Spleen (tissue), 11 donors: Measurements from ENCODE around the gene ZC3H18. TPM values are rescaled to one million over a fixed set of nuclear protein-coding genes. Genes with fewer than 3 reads are reported as not detected.

Experiments used
- DNase-seq: peaks from one replicate; pipeline ENCODE4 v3.0.0-alpha.2; 2020
- H3K27ac ChIP-seq, 8 donors: fragments of 200-600 bp; sonication (generic) in 7 of 8; 1 replicate in 4 of 8; 2 replicates in 4 of 8; pipeline versions ENCODE4 v1.5.0 to v1.8.0; 2016 to 2021; ENCODE audit warnings: inconsistent platforms in 4 of 8, mild to moderate bottlenecking in 4 of 8, moderate library complexity in 1 of 8
- H3K27me3 ChIP-seq, 7 donors: fragments of 200-600 bp; sonication (generic) in 6 of 7; replicated peaks in 1 of 7; 1 replicate in 4 of 7; 2 replicates in 3 of 7; pipeline versions ENCODE4 v1.5.0 to v1.8.0; 2016 to 2021; ENCODE audit warnings: inconsistent platforms in 3 of 7, mild to moderate bottlenecking in 1 of 7
- H3K36me3 ChIP-seq, 6 donors: fragments of 200-600 bp; sonication (generic) in 5 of 6; 1 replicate in 4 of 6; 2 replicates in 2 of 6; pipeline versions ENCODE4 v1.5.0 to v1.8.0; 2016 to 2021; ENCODE audit warnings: inconsistent platforms in 2 of 6
- H3K4me1 ChIP-seq, 6 donors: fragments of 200-600 bp; sonication (generic) in 5 of 6; 1 replicate in 3 of 6; 2 replicates in 3 of 6; pipeline versions ENCODE4 v1.5.0 to v1.8.0; 2016 to 2021; ENCODE audit warnings: inconsistent platforms in 3 of 6
- H3K4me3 ChIP-seq, 8 donors: fragments of 200-600 bp; sonication (generic) in 7 of 8; 1 replicate in 4 of 8; 2 replicates in 4 of 8; pipeline versions ENCODE4 v1.5.0 to v1.8.0; 2016 to 2021; ENCODE audit warnings: inconsistent platforms in 4 of 8, mild to moderate bottlenecking in 4 of 8, moderate library complexity in 2 of 8
- H3K9me3 ChIP-seq, 8 donors: fragments of 200-600 bp; sonication (generic) in 7 of 8; 1 replicate in 4 of 8; 2 replicates in 4 of 8; pipeline versions ENCODE4 v1.5.0 to v1.8.0; 2016 to 2021; ENCODE audit warnings: inconsistent platforms in 4 of 8
- CTCF ChIP-seq, 11 experiments: fragments of 200-600 bp in 7 of 11; fragments of 450-650 bp in 4 of 11; sonication (generic) in 4 of 11; IDR thresholded peaks in 8 of 11; conservative IDR thresholded peaks in 3 of 11; 1 replicate in 7 of 11; 2 replicates in 4 of 11; pipeline versions ENCODE4 v1.4.0 to v1.8.0; 2016 to 2021; ENCODE audit warnings: antibody characterized with exemption in 11 of 11, inconsistent platforms in 4 of 11, mild to moderate bottlenecking in 1 of 11
- POLR2A ChIP-seq, 3 donors: fragments of 450-650 bp; IDR thresholded peaks; one replicate each; pipeline ENCODE4 v1.5.1; 2017; ENCODE audit warnings: antibody characterized with exemption in 3 of 3, mild to moderate bottlenecking in 1 of 3
- POLR2AphosphoS5 ChIP-seq, 3 donors: sonication (generic); formaldehyde crosslinking; IDR thresholded peaks; one replicate each; pipeline ENCODE4 v1.5.1; 2017; ENCODE audit warnings: antibody characterized with exemption in 3 of 3
- WGBS, 5 donors: extraction: QIAGEN DNeasy Blood & Tissue Kit in 3 of 5; methylation state at CpG; one replicate each; pipeline versions ENCODE4 v1.1.5 to v1.1.7; 2013 to 2018; 5-methylcytosine and 5-hydroxymethylcytosine counted together
- intact Hi-C: fragments of 100-400 bp; cut with DNase I; formaldehyde crosslinking; loops from one replicate; pipeline ENCODE4 v1.15.0; 2023; ENCODE audit warnings: low total_unique reads
- polyA plus RNA-seq, 3 donors: library from polyadenylated mRNA; stranded (reverse); fragments of 200-250 nt; gene quantifications; one replicate each; pipeline ENCODE4 v1.2.1, GENCODE V29; 2013
- total RNA-seq, 7 donors: library from RNA; depleted of rRNA in 3 of 7; stranded (reverse); fragments of >200 nt in 3 of 7; fragmentation: NEBNext Ultra II Directional in 4 of 7; extraction: Animal tissue kit (Norgen Biotek cat#: 25700) in 4 of 7; gene quantifications; one replicate each; pipeline versions ENCODE4 v1.1.0 to v1.2.1, GENCODE V29; 2016 to 2021
- donor health status: healthy with polysubstance abuse.
- donor health status: DM: no; HTN: no; CAD: no; lungs with moderate emphysema.
- donor health status: DM: no; HTN: no; CAD: no.
- donor health status: Bipolar disorder and iron deficiency.
- donor health status: healthy.
- donor health status: DM: no; HTN: no; CAD: no.
- donor health status: DM: yes; HTN: yes; CAD: no.

Gene ZC3H18
- total and polyA plus RNA-seq, 10 donors, result 18.0 to 65.2 (median 34.7) TPM

- peak overlapping the region in 6 of 8 donors; percentile 83 to 95 (median 89) for H3K27ac ChIP-seq
- peaks cover 0 to 39% (median 7%) of the 10 kb centered on the region in 6 donors for H3K36me3 ChIP-seq
- peak; percentile 90 for DNase-seq
- H3K9me3 ChIP-seq, result no peaks in the 10 kb centered on the region
- H3K4me3 ChIP-seq, result peak overlapping the region; percentile 14 to 86 (median 62)
- 15 to 55% (median 31%) methylated on average over 8 to 65 of the region's 65 CpGs for WGBS, 5 donors
- intact Hi-C loops, result no loop called here
- no peak for TF ChIP-seq POLR2A (IDR thresholded peaks at IDR 0.05)
- TF ChIP-seq CTCF (IDR thresholded peaks at IDR 0.05 in 8 of 11, conservative IDR thresholded peaks at IDR 0.05 in 3 of 11), result peak in 5 of 11 experiments; percentile 13 to 36 (median 24)
- peak in 1 of 3 donors; percentile 47 for TF ChIP-seq POLR2AphosphoS5 (IDR thresholded peaks at IDR 0.05)
- peaks cover 9 to 49% (median 25%) of the 10 kb centered on the region in 6 donors for H3K4me1 ChIP-seq
- peaks cover 0 to 10% (median 1%) of the 10 kb centered on the region in 7 donors for H3K27me3 ChIP-seq
Measured at GRCh38 chr16:88534638-88535190, 35.5 kb upstream of the ZC3H18 start.

DNA sequence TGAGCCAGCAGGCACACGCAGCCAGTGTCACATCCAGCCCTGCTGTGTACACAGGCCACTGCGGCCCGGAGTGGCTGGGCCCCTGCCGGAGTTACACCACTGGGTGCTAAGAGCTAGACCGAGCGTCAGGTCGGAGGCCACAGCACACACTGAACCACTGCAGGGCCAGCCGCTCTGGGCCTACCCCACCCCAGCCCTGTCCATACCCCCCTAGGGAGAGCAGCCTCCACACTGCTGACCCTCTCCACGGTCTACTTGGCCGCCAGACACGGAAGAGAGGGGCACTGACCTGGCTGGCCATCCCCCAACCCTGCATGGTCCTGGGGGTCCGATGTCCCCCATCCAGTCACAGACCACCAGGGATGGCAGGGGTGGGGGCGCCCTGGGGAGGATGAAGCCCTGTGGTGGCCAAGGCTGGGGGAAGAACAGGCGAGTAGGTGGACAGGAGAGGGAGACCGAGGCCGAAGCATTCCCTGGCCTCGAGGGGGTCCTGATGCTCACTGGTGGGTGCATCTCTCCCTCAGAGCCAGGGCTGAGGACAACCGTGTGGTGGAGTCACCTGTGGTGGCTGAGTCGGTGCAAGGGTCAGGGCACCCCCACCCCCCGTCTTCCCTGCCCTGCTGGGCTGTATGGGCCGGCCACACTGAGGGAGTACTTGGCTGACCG, 34.9 kb upstream of the ZC3H18 start:
- H3K36me3 ChIP-seq, result peaks cover 0 to 33% (median under 1%) of the 10 kb centered on the region in 6 donors
- peak; percentile 84 for DNase-seq
- TF ChIP-seq POLR2AphosphoS5 (IDR thresholded peaks at IDR 0.05) (peak in 1 of 3 donors; percentile 48), POLR2A (IDR thresholded peaks at IDR 0.05) (no peak)
- H3K27me3 ChIP-seq, result peaks cover 0 to 16% (median 7%) of the 10 kb centered on the region in 7 donors
- no peaks in the 10 kb centered on the region for H3K9me3 ChIP-seq
- 84 to 95% (median 92%) methylated on average over 19 to 22 of the region's 22 CpGs for WGBS, 5 donors
- intact Hi-C loops, result no loop called here
- H3K4me1 ChIP-seq, result peaks cover 9 to 55% (median 28%) of the 10 kb centered on the region in 6 donors
- H3K4me3 ChIP-seq, result peak overlapping the region; percentile 14 to 86 (median 48)
- H3K27ac ChIP-seq, result peak overlapping the region in 5 of 8 donors; percentile 4 to 95 (median 89)

DNA sequence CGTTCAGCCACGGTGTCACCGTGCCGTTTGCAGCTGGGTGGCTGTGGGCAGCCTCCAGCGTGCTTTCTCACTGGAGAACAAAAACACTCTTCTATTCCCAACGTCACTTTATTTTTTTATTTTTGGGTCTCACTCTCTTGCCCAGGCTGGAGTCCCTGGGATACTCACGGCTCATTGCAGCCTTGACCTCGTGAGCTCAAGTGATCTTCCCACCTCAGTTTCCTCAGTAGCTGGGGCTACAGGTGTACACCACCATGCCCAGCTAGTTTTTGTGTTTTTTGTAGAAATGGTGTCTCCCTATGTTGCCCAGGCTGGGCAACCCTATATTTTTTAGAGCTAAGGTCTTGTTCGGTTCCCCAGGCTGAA, 34.4 kb upstream of the ZC3H18 start:
- WGBS, 5 donors, result 86 to 93% (median 90%) methylated on average over 9 of the region's 9 CpGs
- Histone ChIP-seq H3K4me3 (no peak overlapping the region), H3K36me3 (peaks cover 0 to 28% (median 0%) of the 10 kb centered on the region in 6 donors), H3K27ac (peak overlapping the region in 2 of 8 donors; percentile 89 to 95), H3K4me1 (peaks cover 9 to 61% (median 32%) of the 10 kb centered on the region in 6 donors), H3K27me3 (peaks cover 0 to 22% (median 12%) of the 10 kb centered on the region in 7 donors), H3K9me3 (no peaks in the 10 kb centered on the region)
- DNase-seq, result no peak
- intact Hi-C loops, result no loop called here
- TF ChIP-seq CTCF (IDR thresholded peaks at IDR 0.05 in 8 of 11, conservative IDR thresholded peaks at IDR 0.05 in 3 of 11) (no peak), POLR2AphosphoS5 (IDR thresholded peaks at IDR 0.05) (peak in 1 of 3 donors; percentile 2)

DNA sequence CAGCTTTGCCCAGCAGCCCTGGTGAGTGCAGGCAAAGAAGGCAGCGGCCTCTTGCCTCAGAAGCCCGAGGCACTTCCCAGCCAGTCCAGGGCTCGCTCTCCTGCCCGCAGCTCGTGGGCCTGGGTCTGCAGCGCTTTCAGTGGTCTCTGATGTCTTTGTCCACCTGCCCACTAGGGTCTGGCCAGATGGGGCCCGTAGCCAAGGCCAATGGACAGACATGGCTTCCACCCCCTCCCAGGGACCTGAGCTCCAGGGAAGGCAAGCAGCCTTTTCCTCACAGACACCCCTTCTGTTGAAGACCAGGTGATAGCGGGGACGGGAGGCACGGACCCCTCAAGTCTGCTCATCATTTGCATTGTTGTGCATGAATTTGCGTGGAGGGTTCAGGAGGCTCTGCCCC, 33.7 kb upstream of the ZC3H18 start:
- H3K27ac ChIP-seq, result no peak overlapping the region
- H3K27me3 ChIP-seq, result peaks cover 0 to 27% (median 12%) of the 10 kb centered on the region in 7 donors
- intact Hi-C loops, result no loop called here
- no peak for DNase-seq
- WGBS, 5 donors, result 87 to 94% (median 92%) methylated on average over 9 to 11 of the region's 11 CpGs
- H3K4me1 ChIP-seq, result peaks cover 9 to 64% (median 35%) of the 10 kb centered on the region in 6 donors
- peaks cover 0 to 23% (median 0%) of the 10 kb centered on the region in 6 donors for H3K36me3 ChIP-seq
- TF ChIP-seq POLR2A (IDR thresholded peaks at IDR 0.05) (no peak), POLR2AphosphoS5 (IDR thresholded peaks at IDR 0.05) (peak in 1 of 3 donors; percentile 37)
- H3K9me3 ChIP-seq, result no peaks in the 10 kb centered on the region
- no peak overlapping the region for H3K4me3 ChIP-seq
